Stimulated activated CD8-positive, alpha-beta memory T cell treated with anti-CD3 and anti-CD28 coated beads, Interleukin-12 subunit alpha, Interleukin-12 subunit beta, amount 100 ng/mL, for 1 hour (primary cell): ENCODE results near the gene RYR3.
"Not testable (repeated sequence)": the region's sequence is repeated elsewhere in the genome, so short reads cannot be mapped to it uniquely, and the experiment has no call there.

ENCODE experiments used
- DNase-seq: peaks from one replicate; pipeline ENCODE4 v3.0.0-alpha.2; 2020; ENCODE audit warnings: low read depth

RYR3 gene

GRCh38 chr15:33577911-33578310, 267.1 kb downstream of the RYR3 start:
- not testable (repeated sequence) for DNase-seq

GRCh38 chr15:33580526-33580925, 269.8 kb downstream of the RYR3 start:
- DNase-seq, result no peak

GRCh38 chr15:33581032-33581431, 270.3 kb downstream of the RYR3 start:
- DNase-seq, result no peak

DNA sequence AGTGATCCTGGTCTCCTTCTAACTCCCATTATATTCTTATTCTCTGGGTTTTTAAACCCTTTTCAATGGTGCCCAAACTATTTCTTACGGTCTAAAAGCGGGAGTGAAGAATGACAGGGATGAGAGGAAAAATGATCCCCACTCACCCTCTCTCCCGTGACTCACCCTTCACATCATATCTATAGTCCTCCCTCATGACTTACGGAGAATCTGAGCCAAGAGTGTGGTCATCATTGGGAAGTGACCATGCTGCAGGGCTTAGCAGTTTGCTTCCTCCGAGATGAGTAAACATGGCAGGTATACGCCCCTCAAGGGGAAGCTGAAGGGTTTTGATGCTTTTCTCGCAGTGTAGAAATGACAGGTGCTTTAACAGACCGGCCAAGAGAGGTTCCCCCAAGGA, 274.0 kb downstream of the RYR3 start:
- DNase-seq, result no peak

DNA sequence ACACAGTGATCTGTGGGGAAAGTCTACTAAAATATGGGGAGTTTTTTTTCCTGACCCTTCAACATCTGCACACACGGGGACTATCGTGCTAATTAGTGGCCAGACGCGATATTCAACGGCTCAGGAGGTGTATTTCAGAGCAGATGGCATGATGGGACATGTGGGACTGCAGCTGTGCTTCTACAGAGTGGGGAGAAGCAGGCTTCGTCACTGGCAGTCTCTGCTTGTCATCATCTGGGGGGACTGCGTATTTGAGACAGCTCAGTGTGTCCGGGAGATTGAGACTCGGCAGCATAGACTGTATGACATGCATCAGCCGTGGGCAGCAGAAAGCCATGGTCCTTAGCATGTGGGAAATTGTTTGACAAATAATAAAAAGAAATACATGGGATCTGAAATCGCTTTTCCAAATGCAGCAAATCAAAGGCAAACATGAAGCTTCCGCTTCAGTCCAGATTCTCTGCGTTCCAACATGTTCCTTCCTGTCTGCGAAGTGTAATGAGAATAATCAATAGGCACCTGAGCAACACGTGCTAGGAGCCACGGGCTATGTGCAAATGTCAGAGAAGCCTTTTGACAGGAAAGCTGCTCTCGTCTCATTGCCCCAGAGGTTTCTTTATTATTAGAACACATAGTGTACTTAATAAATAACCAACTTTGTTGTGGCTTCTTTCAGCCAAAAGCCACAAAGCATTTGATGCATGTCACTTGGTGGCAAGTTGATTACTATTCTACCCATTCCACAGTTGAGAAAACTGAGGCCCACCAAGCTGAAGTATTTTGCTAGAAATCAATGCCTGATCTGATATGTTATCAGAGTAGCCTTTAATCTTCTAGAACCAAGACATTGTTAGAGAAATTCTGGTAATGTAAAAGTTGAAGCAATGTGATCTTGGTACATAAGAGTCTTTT, 276.3 kb downstream of the RYR3 start:
- no peak for DNase-seq

- no peak for DNase-seq
These were observed 277.0 kb downstream of the RYR3 start for GRCh38 chr15:33587773-33588172.

- no peak for DNase-seq
These were observed 282.1 kb downstream of the RYR3 start for GRCh38 chr15:33592864-33593263.

DNA sequence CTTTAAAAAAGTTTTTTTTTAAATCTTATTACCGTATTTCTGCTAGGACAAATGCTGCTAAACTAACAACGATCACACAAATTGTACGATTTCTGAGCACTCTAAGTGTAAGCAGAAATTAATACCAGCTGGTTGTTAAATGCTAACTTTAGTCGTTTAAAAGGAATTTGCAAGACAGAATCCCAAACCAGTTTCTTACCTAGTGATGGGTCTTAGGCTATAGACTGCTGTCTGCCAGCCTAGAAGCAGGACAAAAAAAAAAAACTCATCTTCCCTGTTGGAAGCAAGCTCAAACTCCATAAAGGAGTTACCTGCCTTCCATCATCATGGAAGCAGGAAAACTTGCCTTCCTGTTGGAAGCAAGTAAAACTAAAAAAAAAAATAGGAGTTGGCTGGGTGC, 287.6 kb downstream of the RYR3 start:
- not testable (repeated sequence) for DNase-seq

DNA sequence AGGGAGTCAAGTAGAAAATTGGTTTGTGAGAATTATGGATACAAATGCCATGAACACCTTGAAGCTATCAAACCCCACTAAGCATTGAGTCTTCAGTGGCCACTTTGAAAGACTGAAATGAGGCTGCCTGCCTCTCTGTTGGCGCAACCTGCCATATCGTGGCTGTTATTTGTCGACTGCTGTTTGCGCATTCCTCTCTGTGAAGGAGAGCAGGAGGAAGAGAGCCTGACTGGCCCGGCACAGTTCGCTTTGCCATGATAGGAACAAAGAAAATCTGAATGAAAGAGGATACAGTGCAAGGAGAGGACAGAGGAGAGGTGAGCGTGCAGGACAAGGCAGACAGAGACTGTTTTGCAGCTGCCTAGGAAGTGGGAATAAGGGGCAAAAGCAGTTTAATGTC, 289.4 kb downstream of the RYR3 start:
- no peak for DNase-seq

GRCh38 chr15:33601461-33601860, 290.7 kb downstream of the RYR3 start:
- DNase-seq, result no peak

DNA sequence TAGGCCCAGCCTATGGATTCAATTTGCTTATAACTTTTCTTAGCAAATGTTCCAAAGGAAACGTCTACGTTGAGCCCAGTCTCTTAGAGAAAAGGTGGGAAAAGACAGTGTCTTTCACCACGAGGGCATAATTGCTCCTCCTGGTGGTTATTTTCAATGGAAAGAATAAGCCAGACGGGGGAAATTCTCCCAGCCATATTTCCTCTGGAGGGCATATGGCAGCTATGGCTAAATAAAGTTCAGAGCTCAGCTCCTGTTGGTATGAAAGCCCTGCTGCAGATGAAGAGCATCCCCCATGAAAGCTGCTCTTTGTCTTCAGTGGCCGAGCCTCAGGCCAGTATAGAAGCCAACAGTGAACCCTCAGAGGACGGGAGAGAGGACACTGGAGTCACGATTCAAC, 297.9 kb downstream of the RYR3 start:
- DNase-seq, result no peak

DNA sequence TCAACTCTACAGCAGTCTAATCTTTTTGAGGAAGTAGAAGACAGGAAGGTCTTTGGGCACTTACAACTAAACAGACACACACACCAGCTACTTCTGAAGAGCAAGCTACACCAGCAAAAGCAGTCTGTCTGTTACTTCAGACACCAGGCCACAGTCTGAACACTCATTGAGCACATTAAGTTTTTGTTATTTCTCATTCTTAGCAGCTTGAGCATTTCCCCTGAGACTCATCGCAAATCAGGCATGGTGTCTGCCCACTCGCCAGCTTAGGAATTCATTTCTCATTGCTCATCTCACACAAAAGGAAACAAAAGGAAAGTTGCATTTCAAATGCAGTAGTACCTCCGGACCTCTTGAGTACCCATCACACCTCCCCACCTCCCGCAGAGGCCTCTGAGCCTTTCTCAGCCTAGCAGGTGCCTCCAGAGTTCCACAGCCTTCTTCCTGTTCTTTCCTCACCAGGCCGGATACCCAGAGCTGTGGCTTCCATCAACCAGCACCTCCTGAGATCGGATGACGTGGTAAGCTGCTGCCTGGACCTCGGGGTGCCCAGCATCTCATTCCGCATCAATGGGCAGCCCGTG, 302.0 kb downstream of the RYR3 start:
- DNase-seq, result no peak

DNA sequence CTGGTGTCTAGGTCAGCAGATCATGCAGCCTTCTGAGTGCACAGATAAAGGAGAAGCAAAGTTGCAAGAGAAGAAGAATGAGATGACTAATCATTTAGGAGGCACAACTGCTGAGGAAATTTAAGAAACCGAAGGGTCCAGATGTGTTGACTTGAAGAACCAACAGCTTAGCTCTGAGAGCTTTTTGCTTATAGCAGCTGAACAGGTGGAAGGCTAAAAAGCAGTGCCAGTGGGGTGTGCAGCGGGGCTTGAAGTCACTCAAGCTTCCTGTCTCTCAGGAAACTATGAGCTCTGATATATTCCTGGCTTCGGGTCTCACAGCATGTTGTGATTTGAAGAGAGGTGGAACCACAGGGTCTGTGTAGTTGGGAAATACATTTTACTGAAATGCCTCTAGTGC, 305.7 kb downstream of the RYR3 start:
- DNase-seq, result no peak

GRCh38 chr15:33618350-33618749, 307.6 kb downstream of the RYR3 start:
- no peak for DNase-seq

DNA sequence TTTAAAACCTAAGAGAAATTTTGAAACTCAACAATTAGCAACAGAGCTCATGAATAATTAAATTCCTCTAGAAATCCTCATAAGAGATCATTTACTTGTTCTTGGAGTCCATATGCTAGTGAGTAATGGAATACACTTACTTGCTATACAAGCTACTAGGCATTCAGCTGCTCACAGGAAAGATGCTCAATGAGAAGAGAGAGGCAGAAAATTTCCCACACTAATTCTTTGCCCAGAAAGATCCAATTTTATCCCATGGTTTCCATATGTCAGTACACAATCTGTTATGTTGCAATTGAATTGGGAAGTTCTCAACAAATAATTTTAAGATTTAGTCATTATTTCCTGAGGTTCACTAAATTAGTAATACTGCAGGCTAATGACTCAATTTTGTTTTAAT, 310.4 kb downstream of the RYR3 start:
- no peak for DNase-seq

- DNase-seq, result no peak
These were observed 312.2 kb downstream of the RYR3 start for GRCh38 chr15:33623010-33623409.

GRCh38 chr15:33624439-33624838, 313.7 kb downstream of the RYR3 start:
- DNase-seq, result no peak

- DNase-seq, result no peak
These were observed 318.9 kb downstream of the RYR3 start for GRCh38 chr15:33629647-33630046.

DNA sequence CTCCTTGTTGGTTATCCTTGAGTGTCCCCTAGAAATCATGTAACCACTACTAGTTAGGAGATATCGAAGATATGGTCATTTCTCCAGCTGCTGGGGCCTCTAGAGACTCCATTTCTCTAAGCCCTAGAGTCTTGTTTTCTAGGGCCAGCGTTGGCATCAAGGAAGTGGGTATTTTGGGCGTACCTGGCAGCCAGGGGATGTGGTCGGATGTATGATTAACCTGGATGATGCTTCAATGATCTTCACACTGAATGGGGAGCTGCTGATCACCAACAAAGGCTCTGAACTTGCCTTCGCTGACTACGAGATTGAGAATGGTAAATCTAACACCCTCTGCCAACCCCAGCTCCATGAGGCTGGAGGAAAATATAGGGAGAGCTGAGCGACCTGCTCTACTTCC, 325.5 kb downstream of the RYR3 start:
- no peak for DNase-seq

DNA sequence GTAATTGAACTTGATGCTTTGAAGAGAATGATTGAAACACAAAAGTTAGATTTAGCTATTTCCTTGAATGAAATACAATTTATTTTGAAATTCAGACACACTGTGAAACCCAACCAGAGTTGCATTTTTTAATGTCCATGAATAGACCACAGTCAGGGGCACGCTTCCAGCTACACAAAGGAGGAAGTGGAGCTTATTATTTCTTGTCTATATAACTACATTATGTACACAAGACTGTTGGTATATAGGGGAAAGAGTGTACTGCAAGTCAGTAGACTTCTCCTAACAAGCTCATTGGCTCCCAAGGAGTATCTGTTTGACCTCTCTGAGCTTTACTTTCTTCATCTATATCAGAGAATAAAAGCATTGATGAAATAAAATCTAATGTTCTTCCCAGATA, 326.2 kb downstream of the RYR3 start:
- no peak for DNase-seq

GRCh38 chr15:33638453-33638852, 327.7 kb downstream of the RYR3 start:
- DNase-seq, result no peak

GRCh38 chr15:33639051-33639450, 328.3 kb downstream of the RYR3 start:
- DNase-seq, result no peak

GRCh38 chr15:33639456-33639855, 328.7 kb downstream of the RYR3 start:
- DNase-seq, result no peak

DNA sequence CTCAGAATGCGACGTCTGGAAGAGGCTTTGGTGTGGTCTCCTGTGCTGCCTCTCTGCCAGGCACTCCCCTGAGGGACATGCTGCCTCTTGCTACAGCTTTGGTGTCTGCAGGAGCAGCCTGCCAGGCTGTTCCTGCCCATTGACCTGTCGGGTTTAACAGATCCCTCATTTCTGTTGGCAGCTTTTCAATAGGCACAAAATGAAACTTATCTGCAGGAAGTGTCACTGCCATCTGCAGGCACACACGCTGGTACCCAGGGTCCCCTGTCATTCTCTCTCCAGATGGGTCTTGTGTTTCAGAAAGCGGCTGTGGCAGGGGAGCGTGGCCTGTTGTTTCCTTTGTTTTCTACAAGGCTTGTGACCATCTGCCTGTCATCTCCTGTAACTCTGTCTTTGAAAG, 329.2 kb downstream of the RYR3 start:
- DNase-seq, result no peak
